Stimulated activated CD4-positive, alpha-beta T cell treated with anti-CD3 and anti-CD28 coated beads, Interleukin-1b, Interleukin-23, amount 100 ng/mL, for 4 hours (primary cell): Measurements from ENCODE around the gene PIK3IP1.
"Not testable (repeated sequence)": the region's sequence is repeated elsewhere in the genome, so short reads cannot be mapped to it uniquely, and the experiment has no call there.

Source experiments
- DNase-seq, 2 donors: peaks; one replicate each; pipeline ENCODE4 v3.0.0-alpha.2; 2020; ENCODE audit warnings: low read depth in 2 of 2

The PIK3IP1 gene

GRCh38 chr22:31248965-31249958 is 43.0 kb downstream of the PIK3IP1 start:
- DNase-seq: no peak

GRCh38 chr22:31248138-31248745 is 44.0 kb downstream of the PIK3IP1 start:
- peak; percentile 39 to 41 for DNase-seq

- DNase-seq: no peak
These were observed 44.6 kb downstream of the PIK3IP1 start for GRCh38 chr22:31247726-31248125.

- no peak for DNase-seq
These were observed 45.6 kb downstream of the PIK3IP1 start for GRCh38 chr22:31246687-31247086.

- not testable (repeated sequence) for DNase-seq
These were observed 46.3 kb downstream of the PIK3IP1 start for GRCh38 chr22:31245998-31246397.

GRCh38 chr22:31244943-31245451 is 47.3 kb downstream of the PIK3IP1 start:
- DNase-seq: no peak

GRCh38 chr22:31244046-31244942 is 48.0 kb downstream of the PIK3IP1 start:
- DNase-seq: no peak

GRCh38 chr22:31243339-31244045 is 48.8 kb downstream of the PIK3IP1 start:
- no peak for DNase-seq

- DNase-seq: no peak
These were observed 50.4 kb downstream of the PIK3IP1 start for GRCh38 chr22:31241936-31242335.

GRCh38 chr22:31241200-31241599 is 51.1 kb downstream of the PIK3IP1 start:
- DNase-seq: no peak

GRCh38 chr22:31239771-31240370 is 52.4 kb downstream of the PIK3IP1 start:
- DNase-seq: no peak

- DNase-seq: no peak
These were observed 54.2 kb downstream of the PIK3IP1 start for GRCh38 chr22:31238057-31238456.

GRCh38 chr22:31236044-31236443 is 56.2 kb downstream of the PIK3IP1 start:
- DNase-seq: not testable (repeated sequence)

- no peak for DNase-seq
These were observed 57.2 kb downstream of the PIK3IP1 start for GRCh38 chr22:31235081-31235480.

- no peak for DNase-seq
These were observed 59.3 kb downstream of the PIK3IP1 start for GRCh38 chr22:31233001-31233400.
